ENCODE measurements around the gene SH3RF1. TPM values are rescaled to one million over a fixed set of nuclear protein-coding genes. Genes with fewer than 3 reads are reported as not detected.
A peak's percentile ranks its signal among the peaks of the same experiment; 100 is the strongest.

The SH3RF1 gene
- polyA plus RNA-seq, 1 donor: 30.1 TPM

GRCh38 chr4:169164669-169165415 is 105.9 kb downstream of the SH3RF1 start:
- DNase-seq: no peak

DNA sequence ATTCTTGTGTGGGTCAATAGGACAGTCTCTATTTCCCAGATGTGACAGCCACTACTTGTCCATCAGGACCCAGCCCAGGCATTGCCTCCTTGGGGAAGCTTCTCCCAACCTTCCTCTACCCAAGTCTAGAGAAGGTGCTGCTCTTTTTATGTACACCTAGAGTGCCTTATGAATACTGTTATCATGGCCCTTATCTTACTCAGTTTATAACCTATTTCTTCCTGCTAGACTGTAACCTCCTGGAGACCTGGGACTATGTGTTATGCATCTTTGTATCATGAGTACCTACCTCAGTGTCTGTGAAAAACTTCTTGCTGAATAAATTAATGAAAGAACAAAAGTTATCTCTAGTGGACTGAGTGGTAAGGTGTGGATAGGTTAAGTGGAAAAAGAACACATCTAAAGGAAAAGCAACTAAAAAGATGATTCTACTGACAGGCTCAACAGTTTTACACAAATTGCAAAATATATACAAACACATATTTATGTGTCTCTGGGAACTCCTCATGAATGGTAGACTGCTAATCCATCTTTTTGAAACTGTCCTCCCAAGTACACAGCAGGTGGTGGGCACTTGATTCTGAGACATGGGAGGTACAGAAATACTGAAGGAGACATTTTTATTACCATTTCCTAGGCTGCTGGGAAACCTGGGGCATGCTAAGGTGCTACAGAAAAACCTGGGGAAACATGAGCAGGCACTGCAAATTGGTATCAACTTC is 106.6 kb downstream of the SH3RF1 start:
- DNase-seq: no peak

- no peak for DNase-seq
Observed at GRCh38 chr4:169163495-169163894, 107.3 kb downstream of the SH3RF1 start.

GRCh38 chr4:169160825-169161224 is 109.9 kb downstream of the SH3RF1 start:
- DNase-seq: no peak

DNA sequence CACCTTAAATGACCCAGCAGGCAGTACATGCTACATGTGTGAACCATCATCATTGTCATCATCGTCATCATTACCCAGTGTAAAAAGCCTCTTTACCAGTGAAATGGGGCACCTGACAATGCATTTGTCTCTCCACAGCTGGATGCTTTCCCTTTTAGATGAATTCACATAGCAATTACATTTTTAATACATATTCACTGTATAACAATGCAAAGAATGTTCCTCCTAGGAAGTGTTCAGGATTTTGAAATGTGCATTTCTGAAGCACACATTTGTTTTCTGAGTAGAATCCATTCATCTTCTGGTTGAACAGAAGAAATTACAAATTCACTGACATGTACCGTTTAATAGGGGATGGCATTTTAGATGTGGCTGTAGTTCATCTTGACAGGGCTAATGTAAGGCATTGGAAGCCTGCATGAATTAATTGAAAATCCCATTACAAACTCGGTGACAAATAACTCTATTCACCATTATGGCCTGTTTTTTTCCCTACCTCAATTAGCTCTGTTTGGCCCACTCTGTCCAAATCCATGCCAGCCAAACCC is 111.1 kb downstream of the SH3RF1 start:
- DNase-seq: no peak

DNA sequence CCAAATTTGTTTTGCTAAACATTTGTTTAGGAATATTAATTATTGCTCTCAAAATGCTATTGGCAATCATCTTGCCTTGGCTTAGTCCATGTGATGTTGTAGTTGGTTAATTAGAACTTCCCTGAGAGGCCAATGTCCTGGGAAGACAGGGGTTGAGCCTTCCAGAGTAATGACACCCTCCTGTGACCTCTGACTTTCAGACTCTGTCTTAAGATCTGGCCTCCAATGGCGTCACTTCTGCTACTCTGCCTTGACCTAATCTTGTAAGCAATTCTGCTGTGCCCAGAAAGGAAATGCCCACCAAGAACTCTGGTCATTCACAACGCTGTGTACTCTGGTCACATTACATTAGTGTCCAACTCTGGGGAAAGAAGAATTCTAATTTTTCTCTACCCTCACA is 111.9 kb downstream of the SH3RF1 start:
- no peak for DNase-seq

DNA sequence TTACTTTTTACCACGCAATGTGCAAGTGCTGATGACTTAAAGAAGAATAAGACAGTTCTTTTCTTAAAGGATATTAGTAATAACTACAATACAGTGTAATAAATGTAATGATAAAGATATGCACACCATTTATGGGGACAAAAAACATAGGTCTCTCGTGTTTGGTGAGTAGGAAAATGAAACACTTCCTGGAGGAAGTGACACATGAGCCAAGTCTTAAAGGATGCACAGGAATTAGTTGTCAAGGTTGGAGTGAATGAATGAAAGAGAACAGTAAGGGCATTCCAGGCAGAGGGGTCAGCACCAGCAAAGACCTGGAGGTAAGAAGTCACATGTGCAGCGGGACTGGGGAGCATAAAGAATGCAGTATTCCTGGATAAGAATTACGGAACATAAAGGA is 112.7 kb downstream of the SH3RF1 start:
- no peak for DNase-seq

DNA sequence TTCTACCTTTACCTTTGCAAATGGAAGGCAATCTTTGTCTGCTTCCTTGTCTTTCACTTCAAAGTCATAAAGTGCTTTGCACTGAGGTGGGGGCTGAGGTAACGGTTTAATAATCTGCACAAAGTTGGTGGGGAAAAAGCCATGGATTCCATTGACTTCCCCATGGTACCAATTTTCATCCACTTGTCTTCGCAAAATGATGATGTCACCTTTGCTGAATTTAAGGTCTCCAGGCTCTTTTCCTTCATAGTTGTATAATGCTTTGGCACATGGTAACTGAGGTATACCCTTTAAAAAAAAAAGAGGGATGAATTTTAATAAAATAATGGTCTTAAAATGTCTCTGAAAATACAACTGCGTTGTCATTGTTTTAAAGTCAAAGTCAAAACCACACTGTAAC is 114.4 kb downstream of the SH3RF1 start:
- no peak for DNase-seq

DNA sequence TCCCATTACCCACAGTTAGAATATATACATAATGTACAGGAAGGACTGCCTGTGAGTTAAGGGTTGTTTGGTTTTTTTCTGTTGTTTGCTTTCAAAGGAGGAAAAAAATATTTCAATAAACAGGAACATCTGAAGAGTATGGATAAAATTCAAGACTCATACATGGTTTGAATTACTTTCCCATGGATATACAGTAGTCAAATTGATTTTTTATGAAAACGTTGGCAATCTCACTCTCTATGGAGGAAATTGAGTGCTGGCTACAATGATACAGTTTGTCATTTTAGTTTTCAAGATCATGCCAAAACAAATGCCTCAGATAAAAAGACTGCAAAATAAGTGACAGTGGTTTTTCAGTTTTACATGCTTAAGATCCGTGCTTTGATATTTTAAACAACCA is 116.6 kb downstream of the SH3RF1 start:
- DNase-seq: no peak

GRCh38 chr4:169153481-169154087 is 117.2 kb downstream of the SH3RF1 start:
- no peak for DNase-seq

DNA sequence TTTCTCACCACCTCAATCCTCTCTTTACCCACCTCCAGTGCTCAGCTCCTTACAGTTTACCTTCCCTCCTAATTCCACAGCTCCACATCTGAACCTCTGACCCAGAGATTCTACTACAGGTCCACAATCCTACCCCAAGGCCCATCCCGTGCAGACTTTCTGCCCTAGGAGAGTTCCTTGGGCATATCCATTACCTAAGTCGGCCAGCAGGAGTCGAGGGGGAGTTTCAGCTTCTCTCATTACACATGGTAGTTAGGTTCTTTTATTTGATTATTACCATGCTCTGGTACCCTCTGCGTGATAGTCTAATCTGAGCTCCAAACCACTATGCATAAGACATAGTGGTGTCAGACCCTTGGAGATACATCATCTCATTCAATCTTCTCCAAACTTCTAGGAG is 117.9 kb downstream of the SH3RF1 start:
- no peak for DNase-seq

DNA sequence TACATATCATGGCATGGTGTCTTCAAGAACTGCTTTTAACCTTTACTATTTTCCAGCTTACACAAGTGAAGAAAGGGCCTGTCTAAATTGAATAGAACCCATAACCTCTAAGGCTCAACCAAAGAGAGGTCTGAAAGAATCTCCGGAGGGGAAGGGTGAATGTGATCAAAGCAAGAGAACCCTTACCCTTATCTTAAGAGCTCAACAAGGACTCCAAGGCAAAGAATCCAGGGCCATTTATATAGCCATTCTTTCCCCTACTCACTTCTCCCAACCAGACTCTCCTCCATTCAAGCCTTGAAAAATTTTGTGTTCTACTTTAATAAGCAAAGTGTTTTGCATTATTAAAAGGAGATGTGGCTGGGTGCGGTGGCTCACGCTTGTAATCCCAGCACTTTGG is 118.7 kb downstream of the SH3RF1 start:
- DNase-seq: no peak

GRCh38 chr4:169151671-169152070 is 119.1 kb downstream of the SH3RF1 start:
- DNase-seq: no peak

DNA sequence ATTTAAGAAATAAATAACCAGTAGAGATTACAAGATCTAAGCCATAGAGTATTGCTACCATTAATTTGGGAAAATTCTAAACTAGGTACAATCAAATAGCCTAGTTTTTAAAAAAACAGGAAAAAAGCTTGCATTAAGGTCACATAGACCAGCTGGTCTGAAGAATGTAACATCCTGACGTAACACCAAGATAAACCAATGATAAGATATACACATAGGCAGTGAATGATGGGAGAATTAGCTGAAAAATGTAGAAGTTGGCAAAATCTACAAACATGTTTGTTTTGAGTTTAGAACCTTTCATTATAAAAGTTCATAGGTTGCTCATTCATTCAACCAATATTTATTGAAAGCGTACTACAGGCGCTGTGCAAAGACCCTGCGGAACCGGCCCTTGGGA is 120.0 kb downstream of the SH3RF1 start:
- no peak for DNase-seq

GRCh38 chr4:169148885-169149284 is 121.9 kb downstream of the SH3RF1 start:
- no peak for DNase-seq

GRCh38 chr4:169147191-169147590 is 123.6 kb downstream of the SH3RF1 start:
- DNase-seq: no peak

GRCh38 chr4:169144061-169144600 is 126.6 kb downstream of the SH3RF1 start:
- no peak for DNase-seq

- DNase-seq: peak; percentile 57
Observed at GRCh38 chr4:169143335-169143734, 127.4 kb downstream of the SH3RF1 start.

- no peak for DNase-seq
Observed at GRCh38 chr4:169142906-169143305, 127.8 kb downstream of the SH3RF1 start.

DNA sequence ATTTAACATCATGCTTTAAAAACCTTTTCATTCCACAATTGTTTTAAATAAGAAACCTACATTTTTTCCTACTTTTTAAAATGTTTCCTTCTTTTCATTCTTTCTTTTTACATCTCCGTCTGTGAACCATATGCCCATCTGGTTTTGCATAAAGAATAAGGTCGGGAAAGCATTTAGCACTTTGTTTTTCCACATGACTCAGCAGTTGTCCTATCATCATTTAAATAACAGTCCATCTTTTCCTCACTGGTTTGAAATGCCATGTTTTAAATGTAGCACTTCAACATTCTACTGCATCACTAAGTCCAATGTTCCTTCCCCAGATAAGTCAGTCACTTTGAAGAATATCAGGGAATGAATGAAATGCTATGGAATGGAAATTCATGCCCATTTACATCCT is 128.4 kb downstream of the SH3RF1 start:
- DNase-seq: no peak

GRCh38 chr4:169139021-169139420 is 131.7 kb downstream of the SH3RF1 start:
- no peak for DNase-seq

DNA sequence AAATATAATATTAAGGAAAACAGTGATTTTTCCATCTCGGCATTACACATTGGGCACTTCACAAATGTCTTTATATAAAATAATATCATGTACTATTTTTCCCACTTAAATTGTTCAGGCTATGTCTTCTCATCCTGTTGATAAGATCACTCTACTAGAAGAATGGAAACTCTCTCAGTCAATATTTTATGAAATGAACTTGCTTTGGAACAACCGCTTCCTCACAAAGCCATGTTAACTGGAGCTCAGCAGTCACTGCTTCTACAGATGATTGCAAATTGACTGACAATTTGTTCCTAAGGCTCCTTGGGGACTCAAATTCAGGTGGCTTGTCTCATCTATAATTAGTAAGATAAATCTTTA is 133.2 kb downstream of the SH3RF1 start:
- DNase-seq: no peak

Data from left kidney (tissue), 2 donors.